ENCODE data around the gene GNAQ. TPM values are rescaled to one million over a fixed set of nuclear protein-coding genes. Genes with fewer than 3 reads are reported as not detected.
"Not testable (repeated sequence)": the region's sequence is repeated elsewhere in the genome, so short reads cannot be mapped to it uniquely, and the experiment has no call there.

GNAQ gene
- total RNA-seq, 4 donors from 2014 or later = 64.0 to 80.4 (median 69.2) TPM

DNA sequence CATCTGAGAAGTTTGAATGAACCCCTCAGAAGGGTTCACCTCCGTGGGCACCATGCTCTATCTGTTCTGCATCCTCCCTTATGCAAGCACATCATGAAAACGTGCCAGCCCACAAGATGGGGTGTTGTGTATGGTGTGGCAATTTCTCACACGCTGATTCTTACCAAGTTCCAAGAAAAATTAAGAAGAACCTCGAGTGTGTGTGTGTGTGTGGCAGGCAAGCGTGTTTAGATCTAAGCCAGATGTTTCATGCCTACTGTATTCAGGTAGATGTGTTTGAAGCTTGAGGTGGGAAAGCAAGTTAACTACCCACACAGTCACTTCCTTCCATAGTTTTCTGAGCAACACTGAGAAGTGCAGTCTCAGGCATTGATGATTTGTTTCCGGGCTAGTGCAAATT is 305.8 kb downstream of the GNAQ start:
- Histone ChIP-seq H3K4me1 (peaks cover 0 to under 1% (median 0%) of the 10 kb centered on the region in 4 donors), H3K4me3 (no peak overlapping the region), H3K36me3 (peaks cover 20 to 39% (median 24%) of the 10 kb centered on the region in 4 donors), H3K9me3 (no peaks in the 10 kb centered on the region), H3K27me3 (no peaks in the 10 kb centered on the region), H3K27ac (replicated peaks in 1 of 4) (no peak overlapping the region)
- DNase-seq (ENCODE audit: extremely low spot score) = no peak
- intact Hi-C loops (cut with DNase I) = no loop called here
- no peak for TF ChIP-seq POLR2A (IDR thresholded peaks at IDR 0.05; ENCODE audit: low read depth)
- TF ChIP-seq, protein P1, sequence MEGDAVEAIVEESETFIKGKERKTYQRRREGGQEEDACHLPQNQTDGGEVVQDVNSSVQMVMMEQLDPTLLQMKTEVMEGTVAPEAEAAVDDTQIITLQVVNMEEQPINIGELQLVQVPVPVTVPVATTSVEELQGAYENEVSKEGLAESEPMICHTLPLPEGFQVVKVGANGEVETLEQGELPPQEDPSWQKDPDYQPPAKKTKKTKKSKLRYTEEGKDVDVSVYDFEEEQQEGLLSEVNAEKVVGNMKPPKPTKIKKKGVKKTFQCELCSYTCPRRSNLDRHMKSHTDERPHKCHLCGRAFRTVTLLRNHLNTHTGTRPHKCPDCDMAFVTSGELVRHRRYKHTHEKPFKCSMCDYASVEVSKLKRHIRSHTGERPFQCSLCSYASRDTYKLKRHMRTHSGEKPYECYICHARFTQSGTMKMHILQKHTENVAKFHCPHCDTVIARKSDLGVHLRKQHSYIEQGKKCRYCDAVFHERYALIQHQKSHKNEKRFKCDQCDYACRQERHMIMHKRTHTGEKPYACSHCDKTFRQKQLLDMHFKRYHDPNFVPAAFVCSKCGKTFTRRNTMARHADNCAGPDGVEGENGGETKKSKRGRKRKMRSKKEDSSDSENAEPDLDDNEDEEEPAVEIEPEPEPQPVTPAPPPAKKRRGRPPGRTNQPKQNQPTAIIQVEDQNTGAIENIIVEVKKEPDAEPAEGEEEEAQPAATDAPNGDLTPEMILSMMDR (IDR thresholded peaks at IDR 0.05) = no peak
- WGBS = 88% methylated on average over 6 of the region's 6 CpGs

DNA sequence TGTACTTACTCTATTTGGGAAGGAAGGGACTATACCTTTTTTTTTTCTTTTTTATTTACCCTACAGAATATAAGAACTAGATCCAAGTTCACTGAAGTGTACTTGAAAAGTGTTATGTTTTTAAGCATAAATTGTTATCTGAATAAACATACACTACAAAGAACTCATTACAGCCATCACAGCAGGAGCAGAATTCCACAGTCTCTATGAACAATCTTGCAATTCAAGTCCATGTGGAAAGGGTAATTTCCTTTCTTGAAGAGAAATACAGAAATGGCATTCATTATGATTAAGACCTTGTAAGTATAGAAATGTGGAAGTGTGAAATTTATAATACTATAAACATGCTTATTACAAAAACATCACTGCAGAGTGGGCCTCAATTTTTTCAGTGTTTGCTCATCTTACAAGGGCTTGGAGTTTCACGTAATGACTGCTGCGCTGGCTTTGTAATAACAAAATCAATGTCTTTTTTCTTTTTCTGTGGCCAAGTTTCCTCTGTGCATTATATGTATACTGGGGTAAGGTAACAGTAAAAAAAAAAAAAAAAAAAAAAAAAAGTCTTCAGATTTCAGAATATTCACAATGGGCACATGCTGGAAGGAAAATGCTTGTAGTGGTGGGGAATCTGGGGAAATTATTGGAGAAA is 306.4 kb downstream of the GNAQ start:
- no peak overlapping the region for H3K27ac ChIP-seq (replicated peaks in 1 of 4)
- TF ChIP-seq POLR2A (IDR thresholded peaks at IDR 0.05; ENCODE audit: low read depth) (no peak), POLR2AphosphoS5 (IDR thresholded peaks at IDR 0.05) (no peak), EP300 (IDR thresholded peaks at IDR 0.05) (no peak)
- TF ChIP-seq, protein P1 (IDR thresholded peaks at IDR 0.05) = no peak
- peaks cover 0 to 7% (median 1%) of the 10 kb centered on the region in 4 donors for H3K4me1 ChIP-seq
- DNase-seq (ENCODE audit: extremely low spot score) = no peak
- intact Hi-C loops (cut with DNase I) = no loop called here
- H3K4me3 ChIP-seq = no peak overlapping the region
- WGBS = 49% methylated on average over 2 of the region's 2 CpGs
- no peaks in the 10 kb centered on the region for H3K27me3 ChIP-seq
- peaks cover 20 to 39% (median 24%) of the 10 kb centered on the region in 4 donors for H3K36me3 ChIP-seq
- no peaks in the 10 kb centered on the region for H3K9me3 ChIP-seq

DNA sequence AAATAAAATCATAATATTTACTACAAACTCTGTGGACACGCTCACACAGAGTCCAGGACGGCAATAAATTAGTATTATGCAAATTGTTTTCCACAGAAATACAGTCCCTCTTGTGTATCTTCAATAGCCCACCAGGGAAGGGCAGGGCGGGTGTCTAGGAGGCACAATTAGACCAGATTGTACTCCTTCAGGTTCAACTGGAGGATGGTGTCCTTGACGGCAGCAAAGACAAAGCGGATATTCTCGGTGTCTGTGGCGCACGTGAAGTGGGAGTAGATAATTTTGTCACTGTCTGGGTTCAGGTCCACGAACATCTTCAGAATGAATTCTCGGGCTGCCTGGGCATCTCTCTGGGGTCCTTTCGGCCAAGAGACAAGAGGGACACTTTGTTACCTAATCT is 310.5 kb downstream of the GNAQ start:
- DNase-seq (ENCODE audit: extremely low spot score); H3K27ac ChIP-seq (replicated peaks in 1 of 4): not testable (repeated sequence)
- WGBS = 93% methylated on average over 11 of the region's 11 CpGs

DNA sequence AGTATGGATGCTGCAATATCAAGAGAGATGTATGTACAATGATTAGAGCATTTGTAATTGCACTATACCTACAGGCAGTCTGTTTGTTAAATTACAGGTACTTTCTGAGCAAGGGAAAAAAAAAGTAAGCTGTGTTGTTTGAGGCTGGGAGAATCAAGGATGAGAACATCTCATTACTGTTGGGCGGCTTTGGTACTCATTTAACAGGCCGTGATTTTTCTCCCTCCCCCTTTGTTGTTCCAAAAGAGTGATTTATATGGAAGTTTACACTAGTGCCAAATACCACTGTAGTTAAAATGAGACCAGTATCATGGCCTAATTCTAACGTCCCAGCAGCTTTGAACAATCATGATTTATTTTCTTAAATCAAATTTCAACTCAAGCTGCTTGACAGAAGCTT is 312.3 kb downstream of the GNAQ start:
- no peak for DNase-seq (ENCODE audit: extremely low spot score)
- intact Hi-C loops (cut with DNase I) = no loop called here
- TF ChIP-seq POLR2AphosphoS5 (IDR thresholded peaks at IDR 0.05) (no peak), POLR2A (IDR thresholded peaks at IDR 0.05; ENCODE audit: low read depth) (no peak), EP300 (IDR thresholded peaks at IDR 0.05) (no peak)
- TF ChIP-seq, protein P1 (IDR thresholded peaks at IDR 0.05) = no peak
- Histone ChIP-seq H3K9me3 (no peaks in the 10 kb centered on the region), H3K27ac (replicated peaks in 1 of 4) (no peak overlapping the region), H3K27me3 (no peaks in the 10 kb centered on the region), H3K36me3 (peaks cover 0 to 4% (median 2%) of the 10 kb centered on the region in 4 donors), H3K4me1 (peaks cover 0 to 24% (median 7%) of the 10 kb centered on the region in 4 donors), H3K4me3 (no peak overlapping the region)
- whole genome bisulfite sequencing = 55% methylated on average over 3 of the region's 3 CpGs

More for the DNA sequence above, 310.5 kb downstream of the GNAQ start:
- intact Hi-C loops (cut with DNase I); H3K27me3 ChIP-seq; H3K9me3 ChIP-seq; H3K4me3 ChIP-seq: not testable (repeated sequence)
- H3K36me3 ChIP-seq = peaks cover 0 to 16% (median 2%) of the 10 kb centered on the region in 4 donors
- H3K4me1 ChIP-seq = peaks cover 0 to 24% (median 7%) of the 10 kb centered on the region in 4 donors

DNA sequence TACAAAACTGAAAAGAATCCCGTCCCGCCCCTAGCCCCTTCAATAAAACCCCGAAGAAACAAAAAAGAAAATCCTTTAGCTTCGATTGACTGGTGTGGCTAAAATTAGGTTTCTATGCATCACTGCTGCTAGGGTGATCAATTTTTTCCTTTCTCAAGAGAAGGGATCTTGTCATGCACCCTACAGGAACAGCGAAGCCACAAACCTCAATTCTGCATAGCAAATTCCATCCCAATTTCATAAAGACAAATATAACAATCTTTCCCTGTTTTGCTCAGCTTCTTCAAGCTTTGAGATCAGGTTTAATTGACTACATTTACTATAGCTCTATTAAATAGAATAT is 313.3 kb downstream of the GNAQ start:
- peaks cover 0 to 24% (median 9%) of the 10 kb centered on the region in 4 donors for H3K4me1 ChIP-seq
- H3K4me3 ChIP-seq; H3K36me3 ChIP-seq; intact Hi-C loops (cut with DNase I); H3K27me3 ChIP-seq; DNase-seq (ENCODE audit: extremely low spot score); H3K27ac ChIP-seq (replicated peaks in 1 of 4); H3K9me3 ChIP-seq: not testable (repeated sequence)
- 93% methylated on average over 5 of the region's 5 CpGs for WGBS

DNA sequence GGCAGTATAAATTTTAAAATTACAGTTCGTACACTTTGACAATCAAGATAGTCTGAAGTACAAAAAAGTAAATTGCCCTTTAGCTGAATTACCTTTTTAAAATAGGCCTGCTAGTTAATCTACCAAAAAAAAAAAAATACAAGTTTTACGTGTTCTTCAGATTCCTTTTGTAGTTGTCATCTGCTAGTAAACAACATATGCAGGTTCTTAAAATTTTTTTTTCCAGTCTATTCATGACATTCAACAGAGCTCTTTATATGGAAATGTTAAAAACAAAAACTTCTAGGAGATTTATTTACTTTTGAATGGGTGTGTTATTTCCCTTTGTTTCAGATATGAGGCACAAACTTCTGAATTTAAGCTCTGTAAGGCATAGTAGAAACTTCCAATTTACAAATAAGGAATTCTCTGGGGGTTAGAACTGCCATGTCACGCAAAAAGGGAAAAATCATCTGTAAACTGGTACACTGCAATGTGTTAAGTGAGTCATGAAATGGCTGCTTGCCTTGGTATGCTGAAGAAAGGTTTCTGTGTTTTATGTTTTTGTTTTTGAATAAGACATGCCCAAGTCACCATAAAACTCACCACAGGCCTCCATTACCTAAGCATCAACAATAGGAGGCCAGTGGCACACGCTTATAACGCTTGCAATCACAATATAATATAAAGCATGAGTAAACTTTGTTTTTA is 313.9 kb downstream of the GNAQ start:
- H3K27me3 ChIP-seq; H3K4me3 ChIP-seq; H3K9me3 ChIP-seq; DNase-seq (ENCODE audit: extremely low spot score); H3K27ac ChIP-seq (replicated peaks in 1 of 4); H3K36me3 ChIP-seq; intact Hi-C loops (cut with DNase I): not testable (repeated sequence)
- 82% methylated on average over 5 of the region's 5 CpGs for WGBS
- peaks cover 0 to 25% (median 10%) of the 10 kb centered on the region in 4 donors for H3K4me1 ChIP-seq
